OCI-LY1 (cell line): ENCODE measurements around the gene FTSJ3.

ENCODE experiments used
- H2AFZ ChIP-seq: fragments of 200-600 bp; sonication (generic), shearing (Covaris generic); 2 replicates; pipeline ENCODE4 v1.6.0; 2014; ENCODE audit warnings: antibody characterized with exemption, mild to moderate bottlenecking, low read length
- H3F3A ChIP-seq: fragments of 200-600 bp; sonication (generic), shearing (Covaris generic); 2 replicates; pipeline ENCODE4 v1.6.0; 2014; ENCODE audit warnings: mild to moderate bottlenecking, antibody characterized with exemption, low read length, moderate library complexity; ENCODE audit not compliant: insufficient read depth
- H3K27ac ChIP-seq: fragments of 200-600 bp; sonication (generic); 2 replicates; pipeline ENCODE4 v1.5.1; 2014; ENCODE audit warnings: low read length, mixed run types, mild to moderate bottlenecking, low read depth; ENCODE audit not compliant: poor library complexity, severe bottlenecking
- H3K27me3 ChIP-seq: fragments of 200-600 bp; sonication (generic); 2 replicates; pipeline ENCODE4 v1.6.0; 2014; ENCODE audit warnings: antibody characterized with exemption, mild to moderate bottlenecking, low read length, moderate library complexity; ENCODE audit not compliant: insufficient read depth
- H3K36me3 ChIP-seq: fragments of 200-600 bp; sonication (generic); 2 replicates; pipeline ENCODE4 v1.6.1; 2014; ENCODE audit warnings: mild to moderate bottlenecking, antibody characterized with exemption, low read length, moderate library complexity, mixed read lengths; ENCODE audit not compliant: insufficient read depth
- H3K4me1 ChIP-seq: fragments of 200-600 bp; sonication (generic); 2 replicates; pipeline ENCODE4 v1.5.1; 2014; ENCODE audit warnings: mild to moderate bottlenecking, low read length, moderate library complexity; ENCODE audit not compliant: insufficient read depth, severe bottlenecking
- H3K4me2 ChIP-seq: fragments of 200-600 bp; sonication (generic), shearing (Covaris generic); 2 replicates; pipeline ENCODE4 v1.6.1; 2014; ENCODE audit warnings: low read length
- H3K4me3 ChIP-seq: fragments of 200-600 bp; sonication (generic); 2 replicates; pipeline ENCODE4 v1.5.1; 2014; ENCODE audit warnings: low read length, low read depth, mild to moderate bottlenecking, mixed read lengths; ENCODE audit not compliant: poor library complexity, severe bottlenecking
- H3K79me2 ChIP-seq: fragments of 200-600 bp; shearing (Covaris generic); 2 replicates; pipeline ENCODE4 v1.6.1; 2016; ENCODE audit warnings: mixed run types, low read length, mixed read lengths; ENCODE audit not compliant: insufficient read depth
- H3K9ac ChIP-seq: fragments of 200-600 bp; sonication (generic), shearing (Covaris generic); 2 replicates; pipeline ENCODE4 v1.6.1; 2014; ENCODE audit warnings: mild to moderate bottlenecking, low read length, mixed read lengths
- H3K9me2 ChIP-seq: fragments of 200-600 bp; sonication (generic), shearing (Covaris generic); 2 replicates; pipeline ENCODE4 v1.6.1; 2014; ENCODE audit warnings: low read depth, mild to moderate bottlenecking, low read length, mixed read lengths
- H3K9me3 ChIP-seq: fragments of 200-600 bp; shearing (Covaris generic); 2 replicates; pipeline ENCODE4 v1.6.1; 2014; ENCODE audit warnings: low read length, mixed read lengths
- H4K20me1 ChIP-seq: fragments of 200-600 bp; sonication (generic), shearing (Covaris generic); 2 replicates; pipeline ENCODE4 v1.6.0; 2016; ENCODE audit warnings: mild to moderate bottlenecking, low read length; ENCODE audit not compliant: insufficient read depth
- EZH2 ChIP-seq: fragments of 200-600 bp; sonication (generic), shearing (Covaris generic); IDR thresholded peaks from 2 replicates; pipeline ENCODE4 v1.8.0; 2017; ENCODE audit warnings: borderline replicate concordance, mixed run types, mild to moderate bottlenecking, antibody characterized with exemption, low read length, moderate library complexity, mixed read lengths
- TF ChIP-seq, protein P1 (sequence below): fragments of 200-600 bp; sonication (generic), shearing (Covaris generic); IDR thresholded peaks from 2 replicates; pipeline ENCODE4 v1.5.1; 2017; ENCODE audit warnings: mild to moderate bottlenecking, antibody characterized with exemption, low read length, moderate library complexity, mixed read lengths

Gene FTSJ3

DNA sequence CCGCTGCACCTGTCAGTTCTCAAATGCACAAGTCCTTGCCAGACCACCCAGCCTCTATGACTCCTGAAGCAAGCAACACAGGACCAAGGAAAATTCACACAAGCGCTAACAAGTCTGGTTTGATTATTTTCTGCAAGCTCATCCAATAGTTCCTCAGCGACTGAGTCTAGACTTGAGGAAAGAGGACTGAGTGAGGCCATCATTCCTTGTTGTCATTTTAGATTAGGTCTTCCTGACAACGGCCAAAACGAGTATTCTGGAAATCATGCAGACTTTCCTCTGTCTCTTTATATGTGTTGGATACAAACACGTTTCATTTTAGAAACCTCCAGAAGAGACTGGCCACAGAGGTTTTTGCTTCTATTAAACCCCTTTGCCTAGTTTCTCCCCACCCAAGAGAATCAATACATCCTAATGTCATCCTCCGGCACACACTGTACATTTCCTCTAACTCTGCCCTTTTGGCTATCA, 54.6 kb downstream of the FTSJ3 start:
- H3K27ac ChIP-seq = peak overlapping the region; percentile 89
- TF ChIP-seq EZH2 = no peak
- TF ChIP-seq, protein P1, sequence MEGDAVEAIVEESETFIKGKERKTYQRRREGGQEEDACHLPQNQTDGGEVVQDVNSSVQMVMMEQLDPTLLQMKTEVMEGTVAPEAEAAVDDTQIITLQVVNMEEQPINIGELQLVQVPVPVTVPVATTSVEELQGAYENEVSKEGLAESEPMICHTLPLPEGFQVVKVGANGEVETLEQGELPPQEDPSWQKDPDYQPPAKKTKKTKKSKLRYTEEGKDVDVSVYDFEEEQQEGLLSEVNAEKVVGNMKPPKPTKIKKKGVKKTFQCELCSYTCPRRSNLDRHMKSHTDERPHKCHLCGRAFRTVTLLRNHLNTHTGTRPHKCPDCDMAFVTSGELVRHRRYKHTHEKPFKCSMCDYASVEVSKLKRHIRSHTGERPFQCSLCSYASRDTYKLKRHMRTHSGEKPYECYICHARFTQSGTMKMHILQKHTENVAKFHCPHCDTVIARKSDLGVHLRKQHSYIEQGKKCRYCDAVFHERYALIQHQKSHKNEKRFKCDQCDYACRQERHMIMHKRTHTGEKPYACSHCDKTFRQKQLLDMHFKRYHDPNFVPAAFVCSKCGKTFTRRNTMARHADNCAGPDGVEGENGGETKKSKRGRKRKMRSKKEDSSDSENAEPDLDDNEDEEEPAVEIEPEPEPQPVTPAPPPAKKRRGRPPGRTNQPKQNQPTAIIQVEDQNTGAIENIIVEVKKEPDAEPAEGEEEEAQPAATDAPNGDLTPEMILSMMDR = no peak
- no peaks in the 10 kb centered on the region for H4K20me1 ChIP-seq
- H3K4me2 ChIP-seq = peak overlapping the region; percentile 97
- H3K36me3 ChIP-seq = peaks cover 54% of the 10 kb centered on the region
- H3F3A ChIP-seq = no peaks in the 10 kb centered on the region
- H3K4me1 ChIP-seq = peaks cover 24% of the 10 kb centered on the region
- H3K9me3 ChIP-seq = no peaks in the 10 kb centered on the region
- no peaks in the 10 kb centered on the region for H3K9me2 ChIP-seq
- peak overlapping the region; percentile 98 for H3K9ac ChIP-seq
- no peak overlapping the region for H2AFZ ChIP-seq
- peak overlapping the region; percentile 92 for H3K4me3 ChIP-seq
- H3K79me2 ChIP-seq = peaks cover 89% of the 10 kb centered on the region
- H3K27me3 ChIP-seq = no peaks in the 10 kb centered on the region
